NCI-H2196 (cell line): ENCODE measurements around the gene LRCH1.
A peak's percentile ranks its signal among the peaks of the same experiment; 100 is the strongest.

Experiments
- DNase-seq: peaks from one replicate; lab custom pipeline; 2025; ENCODE audit not compliant: unreplicated experiment; lab: John Stamatoyannopoulos, UW

LRCH1 gene

DNA sequence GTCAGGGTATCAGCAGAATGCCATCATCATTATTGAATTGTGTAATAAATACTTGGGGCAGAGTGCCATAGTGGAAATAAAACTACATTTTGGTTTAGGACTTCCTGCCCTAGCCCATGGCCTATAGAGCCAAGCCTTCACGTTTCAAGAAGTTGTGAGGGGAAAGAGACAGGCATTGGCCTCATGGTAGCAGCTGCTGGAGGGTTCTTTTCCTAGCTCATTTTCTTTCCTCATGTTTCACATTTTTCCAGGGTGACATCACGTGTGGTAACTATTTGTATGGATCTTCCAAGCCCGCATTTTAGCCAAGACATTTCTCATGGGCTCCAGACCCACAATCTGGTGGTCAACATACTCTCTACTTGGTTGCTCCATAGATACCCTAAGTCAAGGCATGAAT, 80.4 kb downstream of the LRCH1 start:
- DNase-seq = no peak

DNA sequence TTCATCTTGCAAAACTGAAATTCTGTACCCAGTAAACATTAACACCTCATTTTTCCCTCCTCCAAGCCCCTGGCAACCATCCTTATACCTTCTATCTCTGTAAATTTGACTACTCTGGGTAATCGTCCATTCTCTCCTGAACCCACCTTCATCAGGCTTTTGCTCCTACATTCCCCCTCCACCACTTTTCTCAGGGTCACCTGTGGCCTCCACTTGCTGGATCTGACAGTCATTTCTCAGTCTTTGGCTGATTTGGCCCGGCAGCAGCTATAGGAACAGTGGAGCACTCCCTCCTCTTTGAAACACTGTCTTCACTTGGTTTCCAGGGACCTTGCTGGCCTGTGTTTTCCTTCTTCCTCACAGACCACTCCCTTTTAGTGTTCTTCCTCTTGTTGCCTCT, 83.5 kb downstream of the LRCH1 start:
- no peak for DNase-seq

DNA sequence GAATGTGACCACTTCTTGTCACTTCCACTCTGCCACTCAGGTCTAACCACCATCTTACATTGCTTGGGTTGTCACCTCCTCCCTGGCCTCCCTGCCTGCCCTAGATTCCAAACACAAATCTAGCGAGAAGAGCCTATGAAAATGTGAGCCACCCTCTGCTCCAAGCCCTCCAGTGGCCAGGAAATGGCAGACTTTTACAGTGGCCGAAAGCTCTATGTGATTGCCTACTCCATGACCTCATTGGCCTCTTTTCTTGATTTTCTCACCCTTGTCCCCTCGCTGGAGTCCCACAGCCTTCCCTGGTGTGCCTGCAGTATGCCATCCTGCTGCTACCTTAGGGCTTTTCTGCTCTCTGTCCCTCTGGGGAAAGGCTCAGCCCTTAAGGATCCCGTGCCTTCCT, 84.2 kb downstream of the LRCH1 start:
- no peak for DNase-seq

DNA sequence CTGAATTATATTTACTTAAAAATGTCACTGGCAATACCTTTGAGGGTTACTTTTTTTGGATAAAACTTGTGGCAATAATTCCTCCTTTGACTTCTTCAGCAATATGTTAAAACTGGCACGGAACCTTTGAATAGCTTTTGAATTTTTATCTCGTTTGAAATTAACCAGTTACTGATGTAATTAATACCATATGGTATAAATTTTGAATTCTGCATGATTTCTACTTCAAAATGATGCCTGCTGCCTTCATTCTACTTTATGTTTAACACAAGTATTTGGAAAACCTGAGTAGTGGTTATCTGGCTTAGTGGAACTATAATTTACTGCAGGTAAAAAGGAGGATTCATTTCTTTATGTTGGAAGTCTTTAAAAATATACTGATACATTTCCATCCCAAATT, 85.3 kb downstream of the LRCH1 start:
- no peak for DNase-seq

DNA sequence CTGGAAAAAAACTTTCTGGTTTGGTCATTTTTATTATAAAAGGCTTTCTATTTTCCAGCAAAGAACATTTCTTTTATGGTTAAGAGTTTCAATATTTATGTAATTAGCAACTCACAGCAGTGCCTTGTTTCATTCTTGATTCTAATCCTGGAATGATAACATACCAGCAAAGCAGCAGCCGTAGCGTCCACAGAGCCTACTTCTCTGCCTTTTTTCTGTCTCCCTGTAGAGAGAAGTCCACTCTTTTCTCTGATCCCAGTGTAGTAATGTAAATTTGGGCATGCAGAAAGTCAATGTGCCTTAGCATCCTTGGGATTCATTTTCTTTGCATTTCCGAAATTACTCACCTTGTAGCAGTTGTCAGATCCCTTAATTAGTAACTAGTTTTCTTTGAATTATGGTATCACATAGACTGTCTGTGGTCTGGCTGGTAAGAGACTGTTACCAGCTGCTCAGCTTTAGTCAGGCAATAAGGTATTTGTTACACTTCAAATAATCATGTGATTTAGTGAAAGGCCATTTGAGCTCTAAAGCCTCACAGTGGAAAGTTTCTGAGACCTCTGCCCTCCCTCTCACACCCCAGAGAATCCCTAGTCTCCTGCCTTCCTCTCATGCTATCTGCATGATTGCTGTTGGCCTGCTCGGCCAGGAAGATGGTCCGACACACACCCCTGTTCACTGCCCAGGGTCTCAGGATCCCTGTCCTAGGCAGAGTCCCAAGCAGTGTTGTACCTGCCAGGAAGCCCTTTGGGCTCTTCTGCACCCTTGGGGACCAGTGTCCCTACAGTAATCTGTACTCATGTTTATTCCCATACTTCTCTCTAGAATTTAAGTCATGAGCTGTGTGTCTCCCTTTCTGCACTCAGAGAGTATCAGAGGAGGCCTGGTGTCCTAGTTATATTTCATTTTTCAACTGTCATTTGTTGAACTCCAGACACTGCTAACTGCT, 86.3 kb downstream of the LRCH1 start:
- peak; percentile 2 for DNase-seq

DNA sequence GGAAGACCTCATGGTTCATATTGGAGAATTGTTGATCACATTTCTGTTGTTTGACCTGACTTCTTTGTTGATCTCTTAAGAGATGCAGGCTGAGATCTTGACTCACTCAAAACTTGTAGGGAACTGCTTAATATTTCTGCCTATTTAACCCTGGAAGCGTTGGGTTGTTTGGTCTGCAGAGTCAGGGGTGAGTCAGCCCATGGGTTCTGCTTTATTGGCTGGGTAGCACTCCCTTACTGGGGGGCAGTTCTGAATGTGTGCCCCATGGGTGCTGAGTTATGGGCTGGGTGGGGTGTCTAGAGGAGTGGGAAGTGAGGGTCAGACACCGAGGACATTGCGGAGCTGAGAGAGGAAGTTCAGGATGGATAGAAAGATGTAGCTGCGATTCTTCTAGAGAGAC, 87.9 kb downstream of the LRCH1 start:
- DNase-seq = no peak

DNA sequence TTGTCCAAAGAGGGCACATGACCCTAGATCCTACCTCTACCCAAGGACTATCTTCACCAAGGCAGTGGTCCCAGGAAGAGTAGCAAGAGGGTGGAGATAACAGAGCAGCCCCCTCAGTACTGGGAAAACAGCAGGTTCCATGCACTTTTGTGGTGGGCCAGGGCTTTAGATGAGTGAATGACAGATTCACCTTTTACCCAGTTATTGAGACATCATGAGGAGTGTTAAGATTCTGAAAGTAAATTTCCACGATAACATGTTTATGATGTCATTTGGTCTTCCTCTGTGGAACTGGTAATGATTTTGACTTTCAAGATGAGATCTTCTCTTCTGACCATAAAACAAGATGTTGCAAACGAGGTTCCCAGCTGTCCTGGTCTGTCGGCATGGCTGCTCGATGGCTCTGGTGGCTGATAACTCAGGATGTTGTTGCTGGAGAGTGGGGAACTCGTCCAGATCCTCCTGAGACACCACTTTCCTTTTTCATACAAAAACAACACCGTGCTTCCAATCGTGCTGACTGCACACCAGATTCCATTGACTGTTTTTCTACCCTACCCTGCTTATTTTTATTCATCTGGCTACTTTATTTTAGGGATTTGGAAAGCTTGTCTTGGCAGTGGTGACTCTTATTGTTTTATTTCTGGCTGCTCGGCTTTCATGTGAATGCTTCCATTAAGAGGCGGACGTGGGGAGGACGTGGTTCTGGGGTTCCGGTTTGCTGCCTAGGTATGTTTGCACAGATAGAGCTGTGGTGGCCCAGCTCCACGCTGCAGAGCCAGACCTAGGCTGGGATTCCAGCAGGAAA, 88.5 kb downstream of the LRCH1 start:
- no peak for DNase-seq

DNA sequence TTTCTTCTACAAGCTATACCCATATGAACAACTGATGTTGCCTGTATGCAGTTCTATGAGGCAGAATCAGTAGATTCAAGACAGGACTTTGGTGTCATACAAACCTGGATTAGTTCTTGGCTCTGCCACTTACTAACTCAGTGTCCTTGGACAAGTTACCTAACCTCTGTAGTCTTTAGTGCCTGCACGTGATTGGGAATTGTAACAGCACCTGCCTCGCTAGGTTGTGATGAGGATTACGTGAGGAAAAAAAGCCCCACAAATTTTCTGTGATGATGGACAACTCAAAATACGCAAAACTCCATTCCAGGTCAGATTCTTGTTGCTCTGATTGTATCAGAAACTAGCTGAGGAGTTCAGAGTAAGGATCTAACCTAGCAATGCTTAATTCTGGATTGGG, 89.3 kb downstream of the LRCH1 start:
- no peak for DNase-seq

DNA sequence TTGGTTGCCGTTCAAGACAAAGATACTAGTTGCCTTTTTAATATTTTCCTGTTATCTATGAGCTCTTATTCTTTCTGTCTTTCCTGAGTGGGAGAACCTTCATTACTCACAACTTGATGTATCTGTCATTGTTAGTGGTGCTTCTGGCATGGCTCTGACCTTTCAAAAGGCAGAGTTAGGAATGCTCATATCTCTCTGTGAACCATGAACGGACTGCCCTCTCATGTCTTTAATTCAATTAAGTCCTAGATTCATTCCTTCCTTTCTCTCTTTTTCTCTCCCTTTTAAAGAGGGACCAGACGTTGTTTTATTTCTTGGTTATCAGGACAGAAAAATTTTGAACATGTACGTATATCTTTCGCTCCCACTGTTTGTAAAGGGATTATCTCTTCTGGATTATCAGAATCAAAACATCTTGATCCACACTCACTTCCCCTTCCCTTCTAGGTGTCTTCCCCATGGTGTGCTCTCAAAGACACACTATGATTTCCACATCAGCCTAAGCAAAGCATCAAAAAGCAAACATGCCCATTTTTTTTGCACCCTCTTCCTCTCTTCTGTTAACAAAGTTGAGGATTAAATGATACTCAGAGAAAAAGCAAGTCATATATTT, 90.3 kb downstream of the LRCH1 start:
- no peak for DNase-seq

DNA sequence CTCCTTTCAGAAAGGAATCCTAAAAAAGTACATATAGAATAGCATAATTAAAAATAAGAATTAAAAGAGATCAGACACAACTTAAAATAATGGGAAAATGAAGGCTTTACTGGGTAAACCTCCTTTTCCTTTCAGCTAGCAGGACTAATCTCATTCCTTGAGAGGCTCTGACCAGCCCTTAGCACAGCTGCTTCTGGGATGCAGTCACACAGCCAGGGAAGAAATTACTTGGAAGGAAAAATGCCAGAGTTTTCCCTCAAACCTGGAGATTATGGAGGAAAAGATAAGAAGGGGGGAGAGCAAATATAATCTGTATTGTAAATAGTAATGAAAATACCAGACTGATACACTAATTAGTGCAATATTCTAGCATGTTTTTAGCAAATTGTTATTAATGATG, 91.8 kb downstream of the LRCH1 start:
- DNase-seq = no peak

DNA sequence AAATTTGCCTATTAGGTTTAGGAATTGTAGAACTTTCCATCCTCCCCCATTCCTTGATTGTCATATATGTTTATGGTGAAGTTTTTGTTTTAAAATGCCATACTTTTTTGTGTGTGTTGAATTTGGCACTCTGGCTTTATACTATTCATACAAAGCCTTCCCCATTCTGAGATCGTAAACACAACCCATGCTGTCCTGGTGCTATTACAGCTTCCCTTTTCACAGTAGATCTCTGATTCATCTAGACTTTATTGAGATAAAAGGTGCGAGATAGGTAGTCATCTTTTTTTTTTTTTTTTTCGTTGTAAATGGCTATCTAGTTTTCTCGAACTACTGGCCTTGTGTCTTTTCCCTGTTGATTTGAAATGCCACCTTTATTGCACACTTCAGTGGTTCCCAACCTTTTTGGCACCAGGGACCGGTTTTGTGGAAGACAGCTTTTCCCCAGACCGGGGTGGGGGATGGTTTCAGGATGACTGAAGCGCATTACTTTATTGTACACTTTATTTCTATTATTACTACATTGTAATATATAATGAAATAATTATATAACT, 94.6 kb downstream of the LRCH1 start:
- DNase-seq = no peak

DNA sequence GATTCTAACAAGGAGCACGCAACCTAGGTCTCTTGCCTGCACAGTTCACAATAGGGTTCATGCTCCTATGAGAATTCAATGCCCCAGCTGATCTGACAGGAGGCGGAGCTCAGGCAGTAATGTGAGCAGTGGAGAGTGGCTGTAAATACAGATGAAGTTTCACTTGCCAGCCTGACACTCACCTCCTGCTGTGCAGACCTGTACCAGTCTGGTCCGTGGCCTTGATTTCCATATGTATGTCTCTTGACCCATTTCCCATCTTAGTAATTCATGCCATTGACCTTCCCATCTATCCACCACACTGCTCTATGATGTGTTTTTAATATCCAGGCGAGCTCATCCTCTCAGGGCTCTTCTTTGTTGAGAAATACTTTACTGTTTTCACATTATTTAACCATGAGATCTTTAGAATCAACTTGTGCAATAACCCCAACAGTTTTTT, 95.2 kb downstream of the LRCH1 start:
- DNase-seq = no peak

DNA sequence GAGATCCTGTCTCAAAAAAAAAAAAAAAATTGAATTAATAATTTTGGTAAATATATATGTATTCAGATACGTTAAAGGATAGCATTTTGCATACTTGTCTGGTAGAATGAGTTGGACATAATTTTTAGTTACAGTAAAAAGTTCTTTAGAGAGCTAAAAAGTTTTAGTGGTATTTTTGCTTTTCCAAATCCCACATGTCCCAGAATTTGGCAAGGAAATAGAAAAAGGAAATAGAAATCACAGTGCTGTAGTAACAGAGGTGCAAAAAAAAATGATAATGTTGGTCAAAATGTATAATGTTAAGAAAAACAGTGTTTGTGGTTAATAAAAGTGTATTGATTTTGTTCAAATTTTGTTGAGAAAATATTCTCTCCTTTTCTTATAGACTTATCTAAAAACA, 96.8 kb downstream of the LRCH1 start:
- DNase-seq = no peak

DNA sequence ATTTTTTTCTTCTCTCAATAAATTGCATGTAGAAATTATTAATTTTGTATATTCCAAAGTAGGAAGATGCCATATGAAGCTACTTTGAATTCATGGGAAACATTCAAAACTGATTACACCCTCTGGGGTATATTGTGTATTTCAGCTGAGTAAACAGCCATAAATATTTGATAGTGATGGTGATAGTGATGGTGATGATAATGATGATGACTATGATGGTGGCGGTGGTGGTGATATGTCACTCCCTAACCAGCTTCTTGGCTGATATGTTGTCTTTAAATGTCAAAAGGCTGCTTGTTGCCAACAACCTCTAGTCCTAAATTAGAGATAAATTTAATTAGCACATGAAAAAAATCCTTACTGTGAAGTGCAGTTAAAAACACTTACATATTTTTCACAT, 102.0 kb downstream of the LRCH1 start:
- DNase-seq = no peak

DNA sequence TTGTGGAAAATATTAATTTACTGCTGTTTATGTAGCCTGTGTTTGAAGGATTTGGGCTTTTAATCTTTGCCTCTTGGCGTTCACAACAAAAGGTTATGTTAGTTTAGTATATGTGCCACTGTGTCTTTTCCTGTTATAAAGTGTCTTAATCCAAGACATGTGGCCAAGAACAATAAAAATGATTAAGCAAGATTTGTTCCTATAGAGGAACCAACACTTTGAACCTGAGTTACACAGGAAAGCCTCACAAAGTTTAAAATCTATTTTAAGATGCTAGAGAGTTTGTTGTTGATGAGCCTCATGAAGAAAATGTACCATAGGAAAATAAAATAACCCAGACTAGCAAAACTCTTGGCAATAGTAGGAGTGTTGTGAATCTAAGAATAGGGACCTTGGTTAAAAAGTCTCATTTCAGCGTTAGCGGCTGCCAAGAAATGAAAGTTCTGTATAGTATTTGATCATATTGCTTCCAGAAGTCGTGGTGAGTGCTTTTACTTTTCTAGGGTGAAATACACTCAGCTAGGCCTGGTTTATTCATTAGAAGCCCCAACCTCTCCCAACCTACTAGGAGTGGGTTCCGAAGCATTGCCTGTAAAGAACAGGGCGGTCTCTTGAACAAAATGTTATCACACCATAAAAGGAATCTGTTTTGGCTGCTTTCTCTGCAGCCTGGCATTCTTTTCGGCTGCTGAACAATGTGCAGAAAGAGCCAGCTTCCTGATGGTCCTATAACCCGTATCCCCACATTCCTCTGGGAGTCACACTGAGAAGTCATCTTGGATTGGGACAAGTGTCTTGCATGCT, 102.6 kb downstream of the LRCH1 start:
- DNase-seq = no peak

DNA sequence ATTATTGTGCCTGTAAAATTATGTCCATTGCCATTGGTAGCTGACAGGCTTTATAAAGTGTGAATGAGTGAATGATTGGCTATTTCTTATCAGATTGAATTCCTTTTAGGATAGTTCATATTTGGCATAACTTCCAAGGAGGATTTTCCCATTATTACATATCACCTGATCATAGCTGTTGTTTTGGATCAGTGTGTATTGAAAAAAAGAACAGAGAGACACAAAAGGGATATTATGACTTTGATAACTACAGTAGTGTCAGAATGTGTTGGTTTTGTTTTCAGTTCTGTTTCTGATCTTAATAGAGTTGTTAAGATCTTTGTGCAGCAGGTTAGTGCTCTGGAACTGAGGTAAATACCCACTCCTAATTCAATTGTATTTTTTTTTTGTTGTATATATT, 103.8 kb downstream of the LRCH1 start:
- no peak for DNase-seq

DNA sequence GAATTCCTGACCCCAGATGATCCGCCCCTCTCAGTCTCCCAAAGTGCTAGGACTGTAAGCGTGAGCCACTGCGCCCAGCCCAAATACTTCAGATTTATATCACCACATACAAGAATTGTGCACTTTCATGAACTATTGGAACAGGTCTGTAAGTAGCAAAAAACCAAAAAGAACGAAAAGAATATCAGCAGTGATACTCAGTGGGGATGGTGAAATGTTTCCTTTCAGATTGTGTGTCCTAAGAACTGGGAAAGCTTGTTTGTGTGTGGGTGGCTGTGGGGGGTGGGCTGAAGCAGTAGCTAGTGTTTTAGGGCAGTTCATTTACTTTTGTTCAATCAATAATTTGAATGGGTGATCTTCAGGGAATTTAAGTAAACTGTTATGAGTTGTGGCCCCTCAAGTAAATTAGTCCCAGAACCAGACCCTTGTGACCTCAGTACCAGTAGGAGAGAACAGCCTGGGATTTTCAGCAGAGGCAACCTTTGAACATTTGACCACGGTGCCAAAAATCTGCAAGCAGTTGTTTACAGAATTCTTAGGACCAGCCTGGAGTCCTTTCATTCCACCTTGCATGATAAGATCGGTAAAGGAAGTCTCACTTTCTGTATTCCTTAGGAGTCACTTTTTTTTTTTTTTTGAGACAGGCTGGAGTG, 106.6 kb downstream of the LRCH1 start:
- no peak for DNase-seq

DNA sequence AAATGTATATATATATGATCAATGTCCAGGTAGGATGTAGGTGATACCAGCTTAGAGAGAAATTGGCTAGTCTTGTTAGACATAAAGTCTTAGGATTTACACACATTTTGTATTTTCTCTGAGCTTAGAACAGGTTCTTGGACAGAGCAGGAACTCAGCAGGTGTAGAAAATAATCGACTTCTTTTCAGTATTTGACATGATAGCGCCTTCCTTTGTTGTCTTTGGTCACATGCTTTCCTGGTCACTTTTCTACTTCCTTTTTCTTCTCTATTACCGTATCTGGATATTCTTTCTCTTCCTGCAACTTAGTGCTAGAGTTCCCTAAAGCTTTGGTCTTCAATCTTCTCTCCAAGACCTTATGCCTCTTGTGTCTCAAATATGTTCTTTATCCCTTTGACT, 107.4 kb downstream of the LRCH1 start:
- DNase-seq = no peak

DNA sequence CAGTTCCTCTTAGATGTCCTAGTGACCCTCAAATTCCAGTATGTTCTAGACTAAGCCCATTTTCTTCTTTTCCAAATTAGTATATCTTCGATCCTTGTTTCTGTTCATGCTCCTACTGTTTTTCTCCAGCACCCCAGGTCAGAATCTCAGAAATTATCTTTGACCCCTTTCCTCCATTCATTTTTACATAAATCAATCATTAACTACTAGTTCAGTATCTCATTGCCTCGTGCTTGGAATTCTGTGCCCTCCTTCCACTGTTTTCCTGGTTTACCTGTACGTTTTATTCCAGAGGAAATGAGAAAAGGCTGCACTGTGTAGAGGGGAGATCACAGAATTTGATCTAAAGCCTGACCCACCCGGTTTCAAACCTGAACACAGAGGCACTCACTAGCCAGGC, 107.9 kb downstream of the LRCH1 start:
- DNase-seq = no peak

DNA sequence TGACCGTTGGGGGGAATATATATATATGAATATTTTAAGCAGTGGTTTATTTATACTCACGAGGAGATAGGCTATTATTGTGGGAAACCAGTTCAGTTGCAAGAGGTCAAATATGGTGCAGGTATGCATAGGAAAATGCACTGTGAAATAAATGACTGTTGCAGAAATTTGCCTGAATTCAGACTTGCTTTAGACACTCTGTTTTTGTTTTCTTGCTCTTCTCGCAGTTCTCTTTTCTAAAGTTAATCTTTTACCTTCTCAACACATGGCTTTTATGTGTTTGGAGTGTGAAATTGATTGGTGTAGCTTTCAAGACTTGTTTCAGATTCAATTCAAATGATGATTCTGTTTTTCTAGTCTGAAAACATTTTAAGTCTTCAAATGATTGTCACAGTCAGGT, 109.7 kb downstream of the LRCH1 start:
- DNase-seq = no peak
